HG03103 (cell line): ENCODE data around the gene PIGW.

ENCODE experiments used
- ATAC-seq: cut with Tn5 transposase; IDR thresholded peaks from one replicate; pipeline ENCODE4 v1.9.1; 2021; ENCODE audit warnings: low read depth; ENCODE audit not compliant: unreplicated experiment

PIGW gene

DNA sequence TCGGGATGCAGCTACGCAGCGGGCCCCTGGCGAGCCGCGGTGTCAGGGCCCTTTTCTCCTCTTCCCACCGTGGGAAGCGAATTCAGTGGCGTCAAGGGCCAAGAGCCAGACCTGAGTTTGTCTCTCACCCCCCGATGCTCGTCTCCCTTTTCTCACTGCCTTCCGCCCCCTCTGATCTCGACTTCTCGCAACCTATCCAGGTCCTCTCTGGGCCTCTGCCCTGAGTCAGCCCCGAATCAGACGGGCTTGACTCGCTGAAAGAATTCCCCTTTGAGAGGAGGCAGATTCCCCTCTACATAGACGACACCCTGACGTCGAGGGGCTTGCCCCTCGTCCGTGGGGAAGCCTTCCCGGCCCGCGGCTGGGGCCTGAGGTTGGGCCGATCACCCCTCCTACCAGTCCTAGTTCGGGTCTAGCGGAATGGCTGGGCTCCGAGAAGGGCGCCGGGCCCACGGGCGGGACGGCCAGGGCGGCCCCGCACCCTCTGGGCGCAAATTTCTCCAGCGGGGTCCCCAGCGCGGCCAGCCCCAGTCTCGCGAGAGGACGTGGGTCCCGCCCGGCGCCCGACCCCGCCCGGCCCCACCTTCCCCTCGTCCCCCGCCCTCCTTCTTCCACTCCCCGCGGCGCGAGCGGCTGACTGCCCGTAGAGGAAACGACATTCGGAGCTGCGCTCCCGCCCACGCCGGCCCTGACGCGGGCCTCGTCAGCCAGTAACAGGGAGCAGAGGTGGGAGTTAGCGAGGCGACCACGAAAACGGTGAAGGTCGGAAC, 9.7 kb downstream of the PIGW start, which contains the start of gene GGNBP2:
GGNBP2 (plus strand) TSS at position 613 of the 770 bp plus-strand sequence. CDS start 806 bp downstream, outside the sequence.
- peak; percentile 47 for ATAC-seq

DNA sequence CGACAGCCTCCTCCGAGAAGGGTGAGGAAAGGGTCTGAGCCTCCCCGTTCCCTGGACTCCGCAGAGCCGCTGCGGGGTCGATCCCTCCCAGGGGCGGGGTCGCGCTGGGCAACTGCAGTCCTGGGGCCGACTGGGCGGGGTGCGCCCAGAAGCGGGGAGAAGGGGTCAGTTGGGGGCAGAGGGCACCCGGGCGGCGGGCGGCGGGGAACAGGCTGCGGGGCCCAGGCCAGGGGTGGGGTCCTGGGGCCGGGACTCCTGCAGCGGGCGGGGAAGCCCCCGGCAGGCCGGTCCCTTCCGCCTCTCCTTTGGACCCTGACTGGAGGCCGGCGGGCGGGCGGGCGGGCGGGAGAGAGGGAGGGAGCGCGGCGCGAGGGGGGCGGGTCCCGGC, 10.3 kb downstream of the PIGW start:
- ATAC-seq: peak; percentile 37

DNA sequence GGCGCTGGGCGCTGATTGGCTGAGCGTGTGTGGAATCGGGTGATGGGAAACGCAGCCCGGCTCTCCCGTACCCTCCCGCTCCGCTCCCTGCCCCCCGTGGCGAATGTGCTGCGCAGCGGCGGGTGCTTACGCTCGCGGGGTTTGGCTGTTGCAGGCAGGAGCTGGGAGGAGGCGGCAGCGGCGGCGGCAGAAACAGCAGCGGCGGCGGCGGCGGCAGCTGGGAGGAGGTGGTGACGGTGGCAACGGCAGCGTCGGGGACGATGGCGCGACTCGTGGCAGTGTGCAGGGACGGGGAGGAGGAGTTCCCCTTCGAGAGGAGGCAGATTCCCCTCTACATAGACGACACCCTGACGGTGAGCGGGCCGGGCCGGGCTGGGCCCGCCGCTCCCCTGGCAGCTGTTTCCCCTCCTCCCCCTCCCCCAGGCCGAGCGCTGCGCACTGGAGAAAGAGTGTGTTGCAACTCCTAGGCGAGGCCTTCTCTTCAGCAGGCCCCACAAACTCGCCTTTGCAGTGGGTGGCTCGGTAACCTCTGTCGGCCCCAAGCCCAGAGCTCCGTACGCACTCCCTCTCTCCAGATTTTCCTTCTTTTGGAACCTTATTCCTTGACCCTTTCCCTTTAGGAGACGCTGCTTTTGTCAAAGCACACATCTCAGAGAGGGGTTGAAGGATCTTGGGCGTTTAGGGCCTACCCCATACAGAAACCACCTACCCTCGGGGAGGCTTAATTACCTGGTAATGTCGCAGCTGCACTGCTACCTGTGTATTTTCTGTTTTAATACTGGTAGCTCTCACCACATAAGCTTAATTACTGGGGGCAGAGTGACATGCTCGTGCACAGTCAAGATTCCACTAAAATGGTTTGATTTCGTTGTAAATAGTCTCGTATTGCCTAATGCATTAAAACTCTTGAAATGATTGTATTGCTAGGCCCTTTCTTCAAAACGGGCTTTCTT, 11.0 kb downstream of the PIGW start:
- ATAC-seq: peak; percentile 56

DNA sequence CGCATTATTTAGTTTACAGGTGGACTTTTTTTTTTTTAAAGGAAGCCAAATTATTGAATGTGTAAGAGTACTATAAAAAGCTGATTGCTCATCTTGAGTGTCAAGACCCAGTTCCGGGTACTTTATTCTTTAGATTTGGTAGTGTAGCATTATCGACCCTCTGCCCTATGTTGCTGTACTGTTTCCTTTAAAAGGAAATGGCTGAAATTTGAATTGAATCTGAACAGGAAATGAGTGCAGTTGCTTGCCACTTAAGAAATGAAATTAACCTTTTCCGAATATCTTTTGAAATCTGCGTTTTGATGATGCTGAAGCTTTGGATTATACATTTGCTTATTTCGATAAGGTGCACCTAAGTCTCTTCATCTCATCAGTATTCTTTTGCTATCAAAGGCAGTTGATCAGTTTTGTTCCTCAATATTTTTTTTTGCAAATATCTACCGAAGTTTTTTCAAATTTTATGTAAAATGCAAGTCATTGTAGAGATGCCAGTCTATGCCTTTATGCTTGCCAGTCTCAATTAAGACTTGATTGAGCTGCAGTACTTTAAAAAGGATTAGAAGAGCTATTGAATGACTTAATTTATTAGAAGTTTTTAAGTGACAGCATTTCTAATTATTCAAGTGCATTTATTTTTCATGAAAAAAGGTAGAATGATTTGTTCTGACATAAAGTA, 11.8 kb downstream of the PIGW start:
- no peak for ATAC-seq

DNA sequence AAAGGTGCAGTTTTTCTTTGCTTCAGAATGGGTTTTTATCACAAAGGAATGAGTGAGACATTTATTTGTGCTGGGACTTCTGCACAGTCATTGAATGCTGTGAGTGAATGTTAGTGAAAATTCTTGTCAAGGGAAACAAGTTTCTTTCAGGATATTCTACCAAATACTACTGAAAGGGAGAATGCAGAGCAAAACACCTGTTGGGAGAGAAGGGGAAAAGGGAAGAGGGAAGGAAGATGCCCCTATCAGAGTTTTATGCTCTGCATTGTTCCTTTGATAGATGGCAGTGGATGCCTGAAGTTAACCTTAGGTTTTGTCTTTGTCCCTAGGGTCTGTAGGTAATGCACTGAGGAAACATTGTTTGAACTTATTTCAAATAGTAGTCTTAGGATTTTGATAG, 13.0 kb downstream of the PIGW start:
- no peak for ATAC-seq

DNA sequence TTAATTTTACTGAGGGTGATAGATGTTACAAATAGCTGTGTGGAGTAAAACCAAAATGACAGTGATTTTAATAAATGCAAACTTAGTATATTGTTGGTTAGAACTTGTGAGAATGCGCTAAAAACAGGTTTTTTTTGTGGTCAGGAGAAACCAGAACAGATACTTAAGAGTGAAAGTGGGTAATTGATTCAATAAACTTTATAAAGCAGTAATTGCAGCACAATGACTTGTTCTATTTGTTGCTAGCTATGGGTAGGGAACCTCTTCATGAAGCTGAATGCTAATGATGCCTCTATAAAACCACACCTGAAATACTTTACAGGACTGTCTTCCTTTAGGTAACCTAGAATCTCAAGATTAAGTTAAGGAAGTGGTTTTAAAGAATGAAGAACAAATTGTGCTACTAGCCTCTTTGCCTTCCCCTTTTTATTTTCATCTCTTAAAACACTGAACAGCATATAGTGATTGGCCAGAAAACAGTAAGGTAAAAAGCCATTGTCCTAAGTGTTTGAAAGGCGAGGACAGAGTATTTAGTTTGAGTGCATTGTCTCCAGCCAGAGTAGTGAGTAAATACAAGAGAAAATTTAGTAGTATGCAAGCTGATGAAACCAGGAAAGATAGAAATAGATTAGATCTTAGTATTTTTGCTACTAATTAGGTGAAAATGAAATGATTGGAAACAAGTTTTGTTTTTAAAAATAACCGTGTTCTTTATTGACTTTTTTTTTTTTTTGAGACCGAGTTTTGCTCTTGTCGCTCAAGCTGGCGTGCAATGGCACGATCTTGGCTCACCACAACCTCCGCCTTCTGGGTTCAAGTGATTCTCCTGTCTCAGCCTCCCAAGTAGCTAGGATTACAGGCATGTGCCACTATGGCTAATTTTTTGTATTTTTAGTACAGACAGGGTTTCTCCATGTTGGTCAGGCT, 16.0 kb downstream of the PIGW start:
- no peak for ATAC-seq

DNA sequence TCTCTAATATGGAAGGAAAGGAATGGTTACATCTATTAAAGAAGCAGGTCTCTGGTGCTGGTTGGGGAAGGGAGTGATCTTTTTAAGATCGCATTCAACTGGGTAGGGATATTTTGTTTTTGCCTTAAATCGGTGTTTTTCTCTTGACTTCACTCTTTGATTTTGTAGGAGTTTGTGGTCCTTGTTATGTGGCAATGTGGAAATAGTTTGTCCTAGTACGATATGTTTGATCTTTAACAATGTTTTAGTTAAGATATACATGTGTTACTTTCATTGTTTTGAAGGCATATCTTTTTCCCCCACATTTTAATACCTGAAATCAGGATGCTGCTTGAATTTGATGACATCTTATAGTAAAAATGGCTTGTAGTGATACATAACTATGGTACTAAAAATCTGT, 18.7 kb downstream of the PIGW start:
- ATAC-seq: no peak

DNA sequence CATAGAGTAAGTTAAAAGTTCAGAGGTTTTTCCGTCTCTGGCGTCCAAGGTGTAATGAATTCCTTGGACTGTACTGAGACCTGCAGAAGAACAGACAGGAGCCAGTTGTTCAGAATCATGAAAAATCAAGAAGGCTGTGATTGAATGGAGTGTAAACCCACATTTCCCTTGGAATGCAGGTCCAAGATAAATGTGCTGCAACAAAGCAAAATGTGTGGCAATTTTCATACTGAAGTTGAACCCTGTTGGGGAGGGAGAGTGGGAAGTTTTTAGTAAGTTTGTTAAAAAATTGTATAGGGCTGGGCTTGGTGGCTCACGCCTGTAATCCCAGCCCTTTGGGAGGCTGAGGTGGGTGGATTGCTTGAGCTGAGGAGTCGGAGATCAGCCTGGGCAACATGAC, 31.3 kb downstream of the PIGW start:
- no peak for ATAC-seq

DNA sequence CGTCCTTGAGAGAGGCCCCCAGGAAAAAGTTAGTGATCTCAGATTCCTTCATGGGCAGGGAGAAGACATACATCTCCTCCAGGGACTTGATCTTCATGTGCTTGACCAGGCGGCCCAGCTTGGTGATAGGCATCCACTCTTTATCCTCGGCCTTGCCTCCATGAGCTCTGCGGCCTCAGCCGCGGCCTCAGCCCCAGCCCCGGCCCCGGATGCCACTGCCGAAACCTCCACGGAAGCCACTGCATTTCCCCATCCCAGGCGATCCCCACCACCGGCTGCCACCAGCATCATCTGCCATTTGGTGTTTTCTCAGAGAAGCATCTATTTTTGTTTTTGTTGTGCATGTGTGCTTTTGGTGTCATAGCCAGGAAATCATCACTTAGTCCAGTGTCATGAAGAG, 40.2 kb downstream of the PIGW start:
- ATAC-seq: no peak

DNA sequence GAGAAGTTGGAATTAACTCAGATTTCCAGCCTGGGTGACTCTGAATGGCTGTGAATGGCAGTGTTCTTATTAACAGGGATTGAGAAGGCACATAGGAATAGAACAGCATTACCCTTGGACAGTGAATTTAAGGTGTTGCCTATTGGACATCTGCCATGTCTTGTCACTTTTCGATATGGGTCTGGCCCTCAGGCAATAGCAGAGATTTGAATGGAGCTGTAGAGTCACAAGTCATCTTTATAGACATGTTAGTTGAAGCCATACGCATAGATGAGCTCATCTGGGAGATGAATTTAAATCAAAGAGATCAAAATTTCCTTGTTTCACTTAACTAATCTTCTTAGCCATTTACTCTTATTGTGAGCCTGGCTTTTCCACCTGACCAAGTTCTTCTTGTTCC, 42.0 kb downstream of the PIGW start:
- ATAC-seq: no peak

DNA sequence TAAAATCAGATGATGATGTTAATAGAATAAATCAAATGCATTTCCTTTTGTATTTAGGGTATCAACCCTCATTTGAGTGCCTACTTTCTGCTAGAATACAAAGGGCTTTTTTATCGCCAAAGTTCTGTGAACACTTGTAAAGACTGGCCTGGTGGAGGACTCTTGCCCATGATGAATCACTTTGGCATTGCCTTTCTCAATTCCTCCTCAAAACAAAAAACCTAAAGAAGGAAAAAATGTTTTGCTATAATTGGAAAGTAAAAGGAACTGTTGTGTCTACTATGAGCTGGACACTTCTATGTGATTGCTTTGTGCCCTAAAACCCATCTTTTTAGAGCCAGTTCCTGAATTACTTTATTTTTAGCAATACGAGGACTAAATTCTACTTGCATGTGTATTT, 43.9 kb downstream of the PIGW start:
- no peak for ATAC-seq

DNA sequence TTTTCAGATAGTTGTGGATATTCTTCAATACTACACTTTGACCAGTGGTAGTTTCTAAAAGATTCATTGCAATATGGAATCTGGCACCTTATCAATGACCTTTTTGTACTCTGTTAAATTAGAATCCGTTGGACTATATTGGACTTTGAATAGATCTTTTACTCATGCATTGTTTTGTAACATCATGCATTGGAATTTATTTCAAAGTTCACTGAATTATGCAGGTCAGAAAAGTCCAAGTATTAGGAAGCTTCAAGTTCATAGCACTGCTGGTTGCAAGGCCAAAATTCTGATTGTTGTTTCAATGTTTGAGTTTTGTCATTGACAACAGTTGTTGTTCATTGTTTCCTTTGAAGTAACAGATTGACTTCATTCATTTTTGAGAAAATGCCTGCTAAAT, 49.0 kb downstream of the PIGW start:
- ATAC-seq: no peak

DNA sequence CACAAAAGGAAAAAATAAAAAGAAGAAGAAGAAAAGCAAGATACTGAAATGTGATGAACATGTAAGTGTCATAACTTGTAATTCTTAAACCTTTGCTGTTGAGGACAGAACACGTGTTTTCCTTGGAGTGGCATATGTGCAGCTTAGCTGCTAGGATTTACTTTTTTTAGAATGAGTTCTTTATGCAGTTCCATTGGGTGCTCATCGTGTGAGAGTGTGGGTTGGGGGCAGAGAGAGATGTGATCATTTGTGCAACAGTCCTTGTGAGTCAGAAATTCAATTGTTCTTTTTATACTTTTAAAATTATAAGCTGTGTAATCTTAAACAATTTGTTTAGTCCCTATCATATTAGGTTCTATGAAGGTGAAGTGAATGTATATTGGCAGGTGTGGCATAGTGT, 51.4 kb downstream of the PIGW start:
- ATAC-seq: no peak
